Esophagus mucosa (tissue), 1 donor: ENCODE measurements around the gene COL13A1. TPM values are rescaled to one million over a fixed set of nuclear protein-coding genes. Genes with fewer than 3 reads are reported as not detected.

ENCODE experiments used
- ATAC-seq: fragments of 200-7000 bp; cut with Tn5 transposase; one replicate; pipeline ENCODE4 v1.9.1; 2020
- total RNA-seq: library from RNA; stranded (reverse); gene quantifications from one replicate; pipeline ENCODE4 v1.2.4, GENCODE V29; 2023
- donor health status: DM: yes; HTN: yes; CAD: no.

The COL13A1 gene
- total RNA-seq, 1 donor from 2014 or later, result 0.92 TPM

- ATAC-seq, result no peak
These were observed 9.4 kb upstream of the COL13A1 start for GRCh38 chr10:69792341-69792740.

- ATAC-seq, result no peak
These were observed 7.0 kb upstream of the COL13A1 start for GRCh38 chr10:69794673-69795072.

- ATAC-seq, result no peak
These were observed 6.3 kb upstream of the COL13A1 start for GRCh38 chr10:69795242-69795934.

DNA sequence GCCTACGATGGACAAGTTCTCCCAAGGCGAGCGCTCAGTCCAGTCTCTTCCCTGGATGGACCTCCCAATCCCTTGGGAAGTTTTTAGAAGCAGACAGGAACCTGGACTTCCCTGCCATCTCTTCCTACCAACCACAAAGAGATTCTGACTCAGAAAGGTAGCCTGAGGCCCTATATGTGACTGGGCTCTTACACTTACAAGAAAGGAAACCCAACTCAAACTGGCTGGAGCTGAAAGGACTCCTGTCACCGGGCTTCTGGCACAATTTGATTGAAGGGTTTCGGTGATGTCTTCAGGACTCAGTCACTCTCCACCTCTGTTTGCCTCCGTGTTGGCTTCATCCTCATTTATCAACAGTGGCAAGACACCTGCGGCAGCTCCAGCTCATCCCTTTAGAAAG is 3.7 kb upstream of the COL13A1 start:
- no peak for ATAC-seq

GRCh38 chr10:69800109-69800508 is 1.6 kb upstream of the COL13A1 start:
- peak; percentile 27 for ATAC-seq

DNA sequence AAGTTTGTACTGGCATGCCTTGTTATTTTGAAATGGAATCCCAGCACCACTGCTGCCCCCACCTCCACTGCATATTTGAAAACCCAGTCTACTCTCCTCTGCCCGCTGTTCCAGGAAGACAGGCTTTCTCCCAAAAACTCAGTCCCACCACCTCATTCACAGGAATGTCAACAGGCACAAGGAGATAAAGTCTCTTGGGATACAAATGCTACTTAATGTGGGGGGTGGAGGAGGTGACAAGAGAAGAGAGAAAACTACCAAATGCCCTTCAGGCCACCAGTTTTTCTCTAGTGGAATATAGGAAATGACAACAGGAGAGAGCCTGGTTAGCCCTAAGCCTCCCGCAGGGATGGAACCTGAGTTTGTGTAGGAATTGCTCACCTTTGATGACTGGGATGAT is 1.0 kb upstream of the COL13A1 start:
- no peak for ATAC-seq

- peak; percentile 47 for ATAC-seq
These were observed 642 bp upstream of the COL13A1 start for GRCh38 chr10:69801094-69801433.

DNA sequence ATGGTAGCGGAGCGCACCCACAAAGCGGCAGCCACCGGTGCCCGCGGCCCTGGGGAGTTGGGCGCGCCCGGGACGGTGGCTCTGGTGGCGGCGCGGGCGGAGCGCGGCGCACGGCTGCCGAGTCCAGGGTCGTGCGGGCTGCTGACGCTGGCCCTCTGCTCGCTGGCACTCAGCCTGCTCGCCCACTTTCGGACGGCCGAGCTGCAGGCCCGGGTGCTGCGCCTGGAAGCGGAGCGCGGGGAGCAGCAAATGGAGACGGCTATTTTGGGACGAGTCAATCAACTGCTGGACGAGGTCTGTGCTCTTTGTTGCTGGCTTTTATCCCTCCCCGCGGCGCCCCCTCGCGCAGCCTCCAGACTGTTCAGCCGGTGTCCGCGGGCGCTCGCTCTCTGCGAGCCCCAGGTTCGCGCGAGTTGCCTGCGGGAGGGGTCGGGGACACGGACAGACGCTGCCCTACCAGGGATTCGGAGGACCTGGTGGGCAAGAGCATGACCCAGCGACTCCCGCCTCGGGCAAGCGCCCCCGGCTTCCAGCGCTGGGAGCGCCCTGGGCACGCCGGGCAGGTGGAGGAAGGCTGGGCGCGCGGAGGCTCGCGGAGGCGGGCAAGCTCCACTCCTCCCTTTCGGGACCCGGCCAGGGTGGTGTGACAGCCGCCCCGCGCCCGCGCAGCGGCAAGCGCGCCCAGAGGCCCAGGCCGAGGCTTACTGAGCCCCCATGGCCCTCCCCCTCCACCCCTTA is 887 bp downstream of the COL13A1 start:
- peak; percentile 12 for ATAC-seq

DNA sequence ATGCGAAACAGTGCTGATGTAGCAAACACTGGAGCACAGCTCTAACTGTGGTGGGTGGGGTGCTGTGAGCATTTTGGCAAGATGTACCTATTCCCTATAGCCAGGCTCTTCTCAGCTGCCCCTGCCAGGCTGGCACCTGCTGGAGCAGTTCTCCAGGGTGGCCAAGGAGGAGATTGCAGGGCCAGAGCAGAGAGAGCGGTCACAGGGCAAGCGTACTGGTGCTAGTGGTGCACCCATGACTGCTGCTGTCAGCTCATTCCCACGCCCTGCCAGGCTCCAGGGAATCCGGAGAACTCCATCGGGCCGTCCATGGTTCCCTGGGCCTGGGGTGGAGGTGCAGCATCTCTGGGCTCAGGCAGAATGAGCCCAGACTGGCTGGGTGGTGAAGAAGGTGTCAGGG is 2.1 kb downstream of the COL13A1 start:
- no peak for ATAC-seq

DNA sequence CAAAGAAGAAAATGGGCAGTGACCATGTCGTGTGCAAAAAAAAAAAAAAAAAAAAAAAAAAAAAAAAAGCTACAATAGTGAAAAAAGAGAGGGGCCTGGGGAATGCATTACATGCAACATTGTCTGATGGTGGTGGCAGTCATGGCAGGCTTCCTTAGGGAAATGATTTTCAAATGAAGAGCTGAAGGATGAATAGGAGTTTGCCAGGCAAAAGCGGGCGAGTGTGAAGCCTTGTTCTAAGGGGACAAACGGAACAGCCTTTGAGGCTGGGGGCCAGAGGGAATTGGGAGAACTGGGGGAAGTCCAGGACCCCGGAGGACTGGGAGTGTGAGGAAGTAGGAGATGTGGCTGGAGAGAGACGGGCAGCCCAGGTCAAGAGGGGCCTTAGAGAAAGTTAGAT is 3.1 kb downstream of the COL13A1 start:
- ATAC-seq, result no peak

DNA sequence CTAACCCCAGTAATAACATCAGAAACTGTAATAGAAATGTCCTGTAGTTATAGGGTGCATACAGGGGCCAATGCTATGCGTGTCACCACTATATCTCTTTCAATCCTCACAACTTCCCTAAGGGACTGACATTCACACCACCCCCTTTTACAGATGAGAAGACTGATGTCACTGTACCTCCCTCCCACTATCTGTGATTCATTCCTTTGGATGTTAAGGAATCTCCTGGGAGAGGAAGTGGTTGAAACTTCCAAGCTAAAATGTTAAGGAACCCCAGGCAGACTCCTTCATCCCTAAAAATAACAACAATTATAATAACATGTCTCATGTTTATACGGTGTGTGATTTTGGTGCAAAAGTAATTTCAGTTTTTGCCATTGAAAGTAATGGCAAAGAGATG is 5.4 kb downstream of the COL13A1 start:
- no peak for ATAC-seq

DNA sequence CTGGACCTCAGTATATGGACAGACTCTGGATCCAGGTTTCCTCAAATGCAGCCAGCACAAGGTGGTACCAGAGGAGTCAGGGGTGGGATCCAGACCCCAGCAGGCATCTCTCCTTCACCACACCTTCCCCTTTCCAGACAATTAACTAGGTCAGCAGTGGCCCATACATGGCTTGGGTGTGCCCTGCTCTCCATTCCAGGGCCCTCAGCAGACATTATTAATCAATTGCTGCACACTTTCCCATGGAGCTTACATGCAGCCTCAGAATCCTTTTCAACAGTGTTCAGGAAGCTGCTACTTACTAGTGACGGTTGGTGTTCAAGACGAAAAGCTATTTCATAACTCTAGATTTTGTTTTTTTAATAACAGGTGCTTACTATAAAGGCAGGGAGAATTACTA is 6.0 kb downstream of the COL13A1 start:
- no peak for ATAC-seq

- no peak for ATAC-seq
These were observed 7.6 kb downstream of the COL13A1 start for GRCh38 chr10:69809318-69809717.

DNA sequence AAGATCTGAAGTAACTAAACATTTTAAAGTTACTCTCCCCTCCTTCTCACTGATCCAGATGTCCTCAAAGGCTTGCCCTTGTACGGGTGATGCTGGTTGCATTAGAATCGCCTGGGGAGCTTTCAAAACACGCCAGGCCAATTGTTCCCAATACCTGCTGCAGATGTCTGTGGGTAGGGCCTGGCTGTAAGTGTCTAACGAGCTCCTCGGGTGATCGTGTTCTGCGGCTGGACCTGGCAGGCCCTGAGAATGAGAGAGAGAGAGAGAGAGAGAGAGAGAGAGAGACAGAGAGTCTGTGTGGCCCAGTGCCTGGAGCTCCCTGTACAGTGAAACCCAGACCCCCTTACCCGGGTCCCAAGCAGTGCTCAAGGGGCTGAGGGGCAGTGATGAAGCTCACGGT is 8.4 kb downstream of the COL13A1 start:
- no peak for ATAC-seq

GRCh38 chr10:69810675-69811397 is 9.1 kb downstream of the COL13A1 start:
- no peak for ATAC-seq

- ATAC-seq, result no peak
These were observed 11.9 kb downstream of the COL13A1 start for GRCh38 chr10:69813632-69814031.

- no peak for ATAC-seq
These were observed 12.5 kb downstream of the COL13A1 start for GRCh38 chr10:69814251-69814650.

DNA sequence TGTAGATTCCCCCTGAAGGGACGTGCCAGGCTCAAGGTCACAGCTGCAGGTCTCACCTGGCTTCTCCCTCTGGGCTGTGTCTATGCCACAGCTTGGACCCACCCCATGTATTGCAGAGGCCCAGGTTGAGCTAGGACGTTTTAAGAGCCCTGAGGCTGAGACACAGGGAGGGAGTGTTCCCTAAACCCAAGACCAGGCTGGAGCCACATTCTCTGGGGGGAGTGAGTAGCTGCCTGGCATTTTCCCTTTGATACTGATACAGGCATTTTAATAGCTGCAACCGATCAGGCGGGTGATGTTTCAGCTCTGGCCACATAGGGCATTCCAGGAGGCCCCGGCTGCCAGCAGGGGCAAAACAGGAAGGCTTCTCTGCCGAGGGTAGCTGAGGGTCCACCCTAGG is 13.4 kb downstream of the COL13A1 start:
- ATAC-seq, result no peak

- no peak for ATAC-seq
These were observed 14.8 kb downstream of the COL13A1 start for GRCh38 chr10:69816521-69816920.

- no peak for ATAC-seq
These were observed 15.4 kb downstream of the COL13A1 start for GRCh38 chr10:69817078-69817581.

DNA sequence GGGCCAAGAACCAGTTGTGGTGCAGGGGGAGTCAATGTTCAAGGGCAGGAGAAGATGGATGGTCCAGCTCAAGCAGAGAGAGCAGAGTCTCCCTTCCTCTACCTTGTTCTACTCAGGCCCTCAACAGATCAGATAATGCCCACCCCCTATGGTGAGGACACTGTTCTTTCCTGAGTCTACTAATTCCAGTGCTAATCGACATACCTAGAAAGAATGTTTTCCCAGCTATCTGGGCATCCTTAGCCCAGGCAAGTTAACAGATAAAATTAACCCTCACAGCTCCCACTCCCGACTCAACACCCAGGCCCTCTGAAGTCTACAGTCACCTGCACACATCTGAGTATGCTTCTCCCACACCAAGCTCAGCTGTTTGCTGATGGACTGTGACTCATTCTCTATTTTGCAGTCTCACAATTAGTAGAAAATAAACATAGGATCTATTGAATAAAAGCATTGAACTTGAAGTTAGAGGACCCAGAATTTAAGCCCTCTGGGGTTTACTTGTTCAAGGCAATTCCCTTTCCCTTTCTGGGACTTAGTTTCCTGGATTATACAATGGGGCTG is 17.1 kb downstream of the COL13A1 start:
- no peak for ATAC-seq

- no peak for ATAC-seq
These were observed 18.2 kb downstream of the COL13A1 start for GRCh38 chr10:69819716-69820506.
